GM18526 (cell line): ENCODE data around the gene AGXT.

Source experiments
- POLR2A ChIP-seq: IDR thresholded peaks from 3 replicates; pipeline ENCODE4 v1.6.1; 2011; ENCODE audit not compliant: insufficient read length; ENCODE audit errors: extremely low read depth

The AGXT gene

GRCh38 chr2:240896871-240897692 lies 28.5 kb downstream of the AGXT start:
- TF ChIP-seq POLR2A = no peak

- TF ChIP-seq POLR2A = no peak
Observed at GRCh38 chr2:240898108-240898730, 29.6 kb downstream of the AGXT start.

GRCh38 chr2:240898731-240899467 lies 30.3 kb downstream of the AGXT start:
- TF ChIP-seq POLR2A = no peak

DNA sequence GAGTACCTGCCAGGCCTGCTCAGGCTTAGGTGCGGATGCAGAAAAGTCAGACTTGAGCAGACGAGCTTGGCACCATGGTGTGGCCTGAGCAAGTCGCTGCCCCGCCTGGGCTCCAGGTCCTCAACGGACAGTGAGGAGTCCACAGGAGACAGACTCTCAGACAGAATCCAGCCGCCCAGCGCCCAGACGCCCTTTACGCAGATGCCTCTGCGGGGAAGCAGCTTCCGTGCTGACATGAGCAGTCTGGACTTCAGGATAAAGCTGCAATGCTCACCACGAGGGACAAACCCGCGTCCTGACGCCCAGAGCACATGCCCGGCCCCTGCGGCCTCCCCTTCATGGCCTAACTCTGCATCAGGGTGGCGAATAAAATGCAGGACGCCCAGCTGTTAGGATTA lies 30.8 kb downstream of the AGXT start:
- TF ChIP-seq POLR2A = no peak

DNA sequence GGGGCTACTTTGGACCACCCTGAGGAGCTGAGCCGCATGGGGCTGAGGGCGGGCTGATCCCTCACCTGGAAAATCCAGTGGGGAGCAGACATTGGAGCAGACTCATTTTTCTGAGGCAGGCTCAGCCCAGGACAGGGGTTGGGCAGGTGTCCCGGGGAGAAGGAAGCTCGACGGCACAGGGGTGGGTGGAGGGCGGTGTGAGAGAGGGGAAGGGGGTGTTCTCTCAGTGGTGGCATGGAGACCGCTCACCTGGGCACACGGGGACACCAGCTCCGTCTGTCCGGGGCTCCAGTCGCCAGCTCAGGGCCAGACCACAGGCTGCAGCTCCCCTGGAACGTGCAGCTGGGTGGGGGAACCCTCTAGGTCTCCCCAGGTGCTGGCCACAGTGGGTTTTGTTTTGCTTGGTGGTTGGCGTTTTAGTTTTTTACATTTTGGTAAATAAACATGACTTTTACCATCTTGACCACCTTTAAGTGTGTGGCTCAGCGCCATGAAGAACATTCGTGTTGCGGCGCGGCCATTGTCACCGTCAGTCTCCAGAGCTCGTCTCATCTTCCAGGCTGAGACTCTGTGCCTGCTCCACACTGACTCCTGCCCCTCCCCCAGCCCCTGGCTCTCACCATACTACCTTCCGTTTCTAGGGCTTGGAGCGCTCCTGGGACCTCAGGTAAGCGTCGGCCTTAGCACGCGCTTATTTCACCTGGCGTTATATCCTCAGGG lies 31.7 kb downstream of the AGXT start:
- TF ChIP-seq POLR2A = no peak

GRCh38 chr2:240901986-240902614 lies 33.5 kb downstream of the AGXT start:
- TF ChIP-seq POLR2A = no peak

- no peak for TF ChIP-seq POLR2A
Observed at GRCh38 chr2:240902615-240903041, 34.0 kb downstream of the AGXT start.

DNA sequence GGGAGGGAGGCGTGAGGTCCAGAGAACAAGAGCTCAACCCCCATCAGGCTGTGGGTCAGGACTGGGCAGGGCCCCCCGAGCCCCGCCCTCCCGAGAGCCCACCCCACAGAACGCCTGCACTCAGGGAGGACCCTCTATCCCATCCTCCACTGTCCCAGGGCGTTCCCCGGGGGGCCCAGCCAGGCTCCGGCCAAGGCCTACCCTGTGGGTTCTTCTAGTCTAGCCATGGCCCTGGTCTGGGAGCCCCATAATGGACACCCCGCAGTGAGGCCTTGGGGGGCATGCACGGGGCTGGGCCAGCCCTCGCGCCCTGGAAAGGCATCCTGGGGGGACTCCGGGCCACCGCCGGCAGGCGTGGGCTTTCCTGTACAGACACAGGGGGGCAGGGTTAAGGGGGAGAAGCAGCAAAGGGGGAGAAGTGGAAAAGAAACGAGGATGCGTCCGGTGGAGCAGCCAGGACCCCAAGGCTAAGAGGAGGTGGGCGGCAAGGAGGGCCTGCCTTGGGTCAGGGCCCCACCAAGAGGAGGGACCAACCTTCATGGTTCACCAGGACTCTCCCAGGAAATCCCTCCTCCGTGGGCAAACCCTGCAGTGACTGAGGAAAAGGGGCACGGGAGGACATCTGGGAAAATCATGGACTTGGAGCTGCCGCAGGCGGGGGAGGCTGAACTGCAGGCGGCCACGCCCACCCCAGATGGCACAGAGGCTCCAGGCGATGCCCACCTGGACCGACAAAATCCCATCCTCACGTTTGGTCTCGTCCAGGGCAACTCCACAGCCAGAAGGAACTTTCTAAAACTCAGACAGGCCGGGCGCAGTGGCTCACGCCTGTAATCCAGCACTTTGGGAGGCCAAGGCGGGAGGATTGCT lies 34.8 kb downstream of the AGXT start:
- TF ChIP-seq POLR2A = no peak

GRCh38 chr2:240904216-240905175 lies 35.9 kb downstream of the AGXT start:
- TF ChIP-seq POLR2A = no peak

GRCh38 chr2:240905176-240905781 lies 36.7 kb downstream of the AGXT start:
- TF ChIP-seq POLR2A = no peak

DNA sequence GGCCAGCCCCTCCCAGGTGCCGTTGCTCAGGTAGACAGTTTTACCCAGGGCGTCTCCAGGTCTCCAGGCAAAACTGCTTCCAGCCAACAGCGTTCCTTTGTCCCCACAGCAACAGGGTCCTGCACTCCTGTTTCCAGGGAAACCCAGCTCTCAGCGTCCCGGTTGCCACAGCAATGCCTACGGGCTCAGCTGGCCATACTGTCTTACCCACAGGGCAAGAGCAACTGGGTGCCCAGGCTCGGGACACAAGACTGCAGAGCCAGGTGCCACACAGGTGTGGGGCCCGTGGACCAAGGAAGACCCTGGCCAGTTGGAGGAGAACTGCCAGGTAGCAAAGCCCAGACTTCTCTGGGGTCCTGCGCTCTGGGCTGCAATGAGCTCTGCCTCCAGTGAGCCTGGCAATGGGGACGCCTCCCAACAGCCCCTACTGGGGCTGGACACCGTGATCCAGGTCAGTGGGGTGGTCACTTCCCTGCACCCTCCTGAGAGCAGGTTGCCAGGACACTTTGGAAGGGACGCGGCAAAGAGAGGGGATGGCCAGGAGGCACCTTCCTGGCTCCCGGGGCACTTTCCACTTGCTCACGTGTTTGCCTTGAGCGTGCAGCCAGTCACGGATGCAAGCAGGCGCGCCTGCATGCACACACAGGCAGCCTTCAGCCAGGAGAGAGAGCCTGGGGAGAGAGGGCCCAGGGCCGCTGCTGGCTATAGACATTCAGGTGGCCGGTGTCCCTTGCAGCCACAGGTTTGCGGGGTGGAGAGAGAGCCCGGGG lies 37.7 kb downstream of the AGXT start, which contains the start of gene CROCC2:
Gene CROCC2 (plus strand): TSS at position 196 of the 770 bp plus-strand sequence. CDS start 178 bp downstream, at position 374.
- no peak for TF ChIP-seq POLR2A
